Germinal center (tissue), 1 donor: ENCODE results near the gene PFAS.
"Not testable (repeated sequence)": the region's sequence is repeated elsewhere in the genome, so short reads cannot be mapped to it uniquely, and the experiment has no call there.

Experiments used
- DNase-seq: peaks from one replicate; pipeline ENCODE4 v3.0.0; 2012; ENCODE audit warnings: mixed read lengths, low spot score

PFAS gene

GRCh38 chr17:8248751-8249607 is at the start of gene PFAS:
Gene PFAS (plus strand): TSS chr17:8249289. CDS start chr17:8253938, 4,649 bp downstream.
- DNase-seq = peak; percentile 94

- no peak for DNase-seq
Observed at GRCh38 chr17:8204761-8205555, 44.1 kb upstream of the PFAS start.

- no peak for DNase-seq
Observed at GRCh38 chr17:8206536-8206935, 42.6 kb upstream of the PFAS start.

- peak; percentile 95 for DNase-seq
Observed at GRCh38 chr17:8209907-8210760, 39.0 kb upstream of the PFAS start, which contains the start of gene AURKB. Gene AURKB (minus strand): TSS chr17:8210575. CDS start chr17:8210224, 351 bp downstream.

- DNase-seq = no peak
Observed at GRCh38 chr17:8210761-8211458, 38.2 kb upstream of the PFAS start.

GRCh38 chr17:8212312-8213180 is 36.5 kb upstream of the PFAS start:
- no peak for DNase-seq

GRCh38 chr17:8214000-8214399 is 35.1 kb upstream of the PFAS start:
- not testable (repeated sequence) for DNase-seq

GRCh38 chr17:8220783-8221662 is 28.1 kb upstream of the PFAS start:
- peak; percentile 63 for DNase-seq

GRCh38 chr17:8221663-8222379 is 27.3 kb upstream of the PFAS start:
- peak; percentile 71 for DNase-seq

GRCh38 chr17:8222380-8222629 is 26.8 kb upstream of the PFAS start:
- peak; percentile 62 for DNase-seq

- DNase-seq = peak; percentile 79
Observed at GRCh38 chr17:8222630-8223355, 26.3 kb upstream of the PFAS start.

GRCh38 chr17:8223356-8224126 is 25.5 kb upstream of the PFAS start:
- DNase-seq = peak; percentile 42

- DNase-seq = no peak
Observed at GRCh38 chr17:8224891-8225812, 23.9 kb upstream of the PFAS start.

GRCh38 chr17:8225813-8226535 is 23.1 kb upstream of the PFAS start:
- DNase-seq = no peak

GRCh38 chr17:8226536-8227237 is 22.4 kb upstream of the PFAS start:
- peak; percentile 24 for DNase-seq
